Spleen (tissue), 13 donors: ENCODE measurements around the gene TLE7. TPM values are rescaled to one million over a fixed set of nuclear protein-coding genes. Genes with fewer than 3 reads are reported as not detected.
A peak's percentile ranks its signal among the peaks of the same experiment; 100 is the strongest.

Experiments used
- DNase-seq: peaks from one replicate; pipeline ENCODE4 v3.0.0-alpha.2; 2020
- H3K27ac ChIP-seq, 8 donors: fragments of 200-600 bp; sonication (generic) in 7 of 8; 1 replicate in 4 of 8; 2 replicates in 4 of 8; pipeline versions ENCODE4 v1.5.0 to v1.8.0; 2016 to 2021; ENCODE audit warnings: inconsistent platforms in 4 of 8, mild to moderate bottlenecking in 4 of 8, moderate library complexity in 1 of 8
- H3K27me3 ChIP-seq, 7 donors: fragments of 200-600 bp; sonication (generic) in 6 of 7; replicated peaks in 1 of 7; 1 replicate in 4 of 7; 2 replicates in 3 of 7; pipeline versions ENCODE4 v1.5.0 to v1.8.0; 2016 to 2021; ENCODE audit warnings: inconsistent platforms in 3 of 7, mild to moderate bottlenecking in 1 of 7
- H3K36me3 ChIP-seq, 6 donors: fragments of 200-600 bp; sonication (generic) in 5 of 6; 1 replicate in 4 of 6; 2 replicates in 2 of 6; pipeline versions ENCODE4 v1.5.0 to v1.8.0; 2016 to 2021; ENCODE audit warnings: inconsistent platforms in 2 of 6
- H3K4me1 ChIP-seq, 6 donors: fragments of 200-600 bp; sonication (generic) in 5 of 6; 1 replicate in 3 of 6; 2 replicates in 3 of 6; pipeline versions ENCODE4 v1.5.0 to v1.8.0; 2016 to 2021; ENCODE audit warnings: inconsistent platforms in 3 of 6
- H3K4me3 ChIP-seq, 8 donors: fragments of 200-600 bp; sonication (generic) in 7 of 8; 1 replicate in 4 of 8; 2 replicates in 4 of 8; pipeline versions ENCODE4 v1.5.0 to v1.8.0; 2016 to 2021; ENCODE audit warnings: inconsistent platforms in 4 of 8, mild to moderate bottlenecking in 4 of 8, moderate library complexity in 2 of 8
- H3K9me3 ChIP-seq, 8 donors: fragments of 200-600 bp; sonication (generic) in 7 of 8; 1 replicate in 4 of 8; 2 replicates in 4 of 8; pipeline versions ENCODE4 v1.5.0 to v1.8.0; 2016 to 2021; ENCODE audit warnings: inconsistent platforms in 4 of 8
- CTCF ChIP-seq, 11 experiments: fragments of 200-600 bp in 7 of 11; fragments of 450-650 bp in 4 of 11; sonication (generic) in 4 of 11; IDR thresholded peaks in 8 of 11; conservative IDR thresholded peaks in 3 of 11; 1 replicate in 7 of 11; 2 replicates in 4 of 11; pipeline versions ENCODE4 v1.4.0 to v1.8.0; 2016 to 2021; ENCODE audit warnings: antibody characterized with exemption in 11 of 11, inconsistent platforms in 4 of 11, mild to moderate bottlenecking in 1 of 11
- POLR2A ChIP-seq, 3 donors: fragments of 450-650 bp; IDR thresholded peaks; one replicate each; pipeline ENCODE4 v1.5.1; 2017; ENCODE audit warnings: antibody characterized with exemption in 3 of 3, mild to moderate bottlenecking in 1 of 3
- POLR2AphosphoS5 ChIP-seq, 3 donors: sonication (generic); formaldehyde crosslinking; IDR thresholded peaks; one replicate each; pipeline ENCODE4 v1.5.1; 2017; ENCODE audit warnings: antibody characterized with exemption in 3 of 3
- WGBS, 5 donors: extraction: QIAGEN DNeasy Blood & Tissue Kit in 3 of 5; methylation state at CpG; one replicate each; pipeline versions ENCODE4 v1.1.5 to v1.1.7; 2013 to 2018; 5-methylcytosine and 5-hydroxymethylcytosine counted together
- intact Hi-C: fragments of 100-400 bp; cut with DNase I; formaldehyde crosslinking; loops from one replicate; pipeline ENCODE4 v1.15.0; 2023; ENCODE audit warnings: low total_unique reads
- long read RNA-seq, 2 donors: transcript quantifications; one replicate each; lab custom pipeline, GENCODE V29; 2026
- polyA plus RNA-seq, 3 donors: library from polyadenylated mRNA; stranded (reverse); fragments of 200-250 nt; gene quantifications; one replicate each; pipeline ENCODE4 v1.2.1, GENCODE V29; 2013
- total RNA-seq, 7 donors: library from RNA; depleted of rRNA in 3 of 7; stranded (reverse); fragments of >200 nt in 3 of 7; fragmentation: NEBNext Ultra II Directional in 4 of 7; extraction: Animal tissue kit (Norgen Biotek cat#: 25700) in 4 of 7; gene quantifications; one replicate each; pipeline versions ENCODE4 v1.1.0 to v1.2.1, GENCODE V29; 2016 to 2021
- donor health status: healthy with polysubstance abuse.
- donor health status: DM: no; HTN: no; CAD: no; lungs with moderate emphysema.
- donor health status: DM: no; HTN: no; CAD: no.
- donor health status: Bipolar disorder and iron deficiency.
- donor health status: healthy.
- donor health status: DM: no; HTN: no; CAD: no.
- donor health status: DM: yes; HTN: yes; CAD: no.

TLE7 gene
- not detected for total RNA-seq
- not detected for polyA plus RNA-seq
- long read RNA-seq, donor 1 = 0 reads
- long read RNA-seq, donor 2 = 0 reads

- H3K4me1 ChIP-seq = no peaks in the 10 kb centered on the region
- no peak within 1 kb of the TSS for H3K27ac ChIP-seq
- TF ChIP-seq POLR2A (IDR thresholded peaks at IDR 0.05) = no peak
- no peak for DNase-seq
- H3K4me3 ChIP-seq = peak within 1 kb of the TSS in 1 of 8 donors; percentile 13
- WGBS, 5 donors = 84 to 89% (median 86%) methylated on average over 13 of the region's 13 CpGs
- H3K27me3 ChIP-seq = peaks cover 0 to 38% (median 0%) of the 10 kb centered on the region in 7 donors
- peaks cover 0 to 2% (median 0%) of the 10 kb centered on the region in 6 donors for H3K36me3 ChIP-seq
- H3K9me3 ChIP-seq = peaks cover 9 to 61% (median 54%) of the 10 kb centered on the region in 8 donors
- intact Hi-C loops = no loop called here
These were observed at the start of gene TLE7 for GRCh38 chr16:71442051-71442440. TLE7 (minus strand) TSS chr16:71442054; CDS start chr16:71433324, 8,730 bp downstream.

GRCh38 chr16:71491054-71491453 is 49.2 kb upstream of the TLE7 start:
- intact Hi-C loops = no loop called here

GRCh38 chr16:71490361-71490760 is 48.5 kb upstream of the TLE7 start:
- TF ChIP-seq CTCF (IDR thresholded peaks at IDR 0.05 in 8 of 11, conservative IDR thresholded peaks at IDR 0.05 in 3 of 11) = no peak
- TF ChIP-seq POLR2A (IDR thresholded peaks at IDR 0.05) = no peak
- intact Hi-C loops = no loop called here
- H3K4me1 ChIP-seq = no peaks in the 10 kb centered on the region

More at GRCh38 chr16:71491054-71491453, 49.2 kb upstream of the TLE7 start:
- TF ChIP-seq CTCF (IDR thresholded peaks at IDR 0.05 in 8 of 11, conservative IDR thresholded peaks at IDR 0.05 in 3 of 11) (no peak), POLR2A (IDR thresholded peaks at IDR 0.05) (no peak), POLR2AphosphoS5 (IDR thresholded peaks at IDR 0.05) (no peak)
- Histone ChIP-seq H3K4me3 (no peak overlapping the region), H3K4me1 (no peaks in the 10 kb centered on the region), H3K9me3 (no peaks in the 10 kb centered on the region), H3K36me3 (no peaks in the 10 kb centered on the region), H3K27ac (no peak overlapping the region), H3K27me3 (no peaks in the 10 kb centered on the region)
- no peak for DNase-seq
- WGBS, 5 donors = 63 to 78% (median 70%) methylated on average over 3 of the region's 3 CpGs

GRCh38 chr16:71489122-71489521 is 47.3 kb upstream of the TLE7 start, which contains the start of gene ZNF19:
ZNF19 (minus strand) TSS chr16:71489324; CDS start chr16:71482114, 7,210 bp downstream.
- no peak for TF ChIP-seq POLR2A (IDR thresholded peaks at IDR 0.05)
- no peak for TF ChIP-seq POLR2AphosphoS5 (IDR thresholded peaks at IDR 0.05)
- TF ChIP-seq CTCF (IDR thresholded peaks at IDR 0.05 in 8 of 11, conservative IDR thresholded peaks at IDR 0.05 in 3 of 11) = no peak
- DNase-seq = no peak
- intact Hi-C loops = no loop called here
- H3K4me3 ChIP-seq = no peak within 1 kb of the TSS
- no peaks in the 10 kb centered on the region for H3K27me3 ChIP-seq
- H3K4me1 ChIP-seq = peaks cover 0 to 6% (median 5%) of the 10 kb centered on the region in 6 donors
- no peaks in the 10 kb centered on the region for H3K9me3 ChIP-seq
- H3K27ac ChIP-seq = no peak within 1 kb of the TSS
- no peaks in the 10 kb centered on the region for H3K36me3 ChIP-seq
- WGBS, 5 donors = 92 to 95% (median 94%) methylated on average over 22 of the region's 22 CpGs

More at GRCh38 chr16:71490361-71490760, 48.5 kb upstream of the TLE7 start:
- Histone ChIP-seq H3K4me3 (no peak overlapping the region), H3K36me3 (no peaks in the 10 kb centered on the region), H3K27me3 (no peaks in the 10 kb centered on the region), H3K27ac (no peak overlapping the region), H3K9me3 (no peaks in the 10 kb centered on the region)
- no peak for DNase-seq
